Fibroblast of mammary gland (primary cell): ENCODE results near the gene UQCRHL.
A peak's percentile ranks its signal among the peaks of the same experiment; 100 is the strongest.

Experiments used
- DNase-seq: peaks from one replicate; pipeline ENCODE4 v3.0.0-alpha.2; 2010; ENCODE audit warnings: low read depth
- H3K4me3 ChIP-seq: 2 replicates; pipeline ENCODE4 v1.5.1; 2011; ENCODE audit warnings: low read depth, mild to moderate bottlenecking, low read length, moderate library complexity; ENCODE audit not compliant: control insufficient read depth
- TF ChIP-seq, protein P1 (sequence below): conservative IDR thresholded peaks from 2 replicates; pipeline ENCODE4 v1.5.1; 2011; ENCODE audit warnings: low read depth, low read length, inconsistent platforms; ENCODE audit not compliant: control insufficient read depth, insufficient read depth

Gene UQCRHL

GRCh38 chr1:15804060-15804459, 3.4 kb downstream of the UQCRHL start:
- H3K4me3 ChIP-seq = no peak overlapping the region
- no peak for DNase-seq
- TF ChIP-seq, protein P1, sequence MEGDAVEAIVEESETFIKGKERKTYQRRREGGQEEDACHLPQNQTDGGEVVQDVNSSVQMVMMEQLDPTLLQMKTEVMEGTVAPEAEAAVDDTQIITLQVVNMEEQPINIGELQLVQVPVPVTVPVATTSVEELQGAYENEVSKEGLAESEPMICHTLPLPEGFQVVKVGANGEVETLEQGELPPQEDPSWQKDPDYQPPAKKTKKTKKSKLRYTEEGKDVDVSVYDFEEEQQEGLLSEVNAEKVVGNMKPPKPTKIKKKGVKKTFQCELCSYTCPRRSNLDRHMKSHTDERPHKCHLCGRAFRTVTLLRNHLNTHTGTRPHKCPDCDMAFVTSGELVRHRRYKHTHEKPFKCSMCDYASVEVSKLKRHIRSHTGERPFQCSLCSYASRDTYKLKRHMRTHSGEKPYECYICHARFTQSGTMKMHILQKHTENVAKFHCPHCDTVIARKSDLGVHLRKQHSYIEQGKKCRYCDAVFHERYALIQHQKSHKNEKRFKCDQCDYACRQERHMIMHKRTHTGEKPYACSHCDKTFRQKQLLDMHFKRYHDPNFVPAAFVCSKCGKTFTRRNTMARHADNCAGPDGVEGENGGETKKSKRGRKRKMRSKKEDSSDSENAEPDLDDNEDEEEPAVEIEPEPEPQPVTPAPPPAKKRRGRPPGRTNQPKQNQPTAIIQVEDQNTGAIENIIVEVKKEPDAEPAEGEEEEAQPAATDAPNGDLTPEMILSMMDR = no peak

DNA sequence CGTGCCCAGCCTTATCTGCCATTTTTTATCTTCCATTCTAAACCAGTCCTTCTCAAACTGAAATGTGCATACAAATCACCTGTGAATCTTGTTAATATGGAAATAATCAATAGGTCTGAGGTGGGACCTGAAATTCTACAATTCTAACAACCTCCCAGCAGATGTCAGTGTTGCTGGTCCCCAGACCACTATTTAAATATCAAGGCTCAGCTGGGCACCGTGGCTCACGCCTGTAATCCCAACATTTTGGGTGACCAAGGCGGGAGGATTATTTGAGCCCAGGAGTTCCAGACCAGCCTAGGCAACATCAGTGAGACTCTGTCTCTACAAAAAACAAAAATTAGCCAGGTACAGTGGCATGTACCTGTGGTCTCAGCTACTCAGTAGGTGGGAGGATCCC, 4.1 kb downstream of the UQCRHL start:
- TF ChIP-seq, protein P1 = peak; percentile 44
- H3K4me3 ChIP-seq = no peak overlapping the region
- DNase-seq = peak; percentile 44

DNA sequence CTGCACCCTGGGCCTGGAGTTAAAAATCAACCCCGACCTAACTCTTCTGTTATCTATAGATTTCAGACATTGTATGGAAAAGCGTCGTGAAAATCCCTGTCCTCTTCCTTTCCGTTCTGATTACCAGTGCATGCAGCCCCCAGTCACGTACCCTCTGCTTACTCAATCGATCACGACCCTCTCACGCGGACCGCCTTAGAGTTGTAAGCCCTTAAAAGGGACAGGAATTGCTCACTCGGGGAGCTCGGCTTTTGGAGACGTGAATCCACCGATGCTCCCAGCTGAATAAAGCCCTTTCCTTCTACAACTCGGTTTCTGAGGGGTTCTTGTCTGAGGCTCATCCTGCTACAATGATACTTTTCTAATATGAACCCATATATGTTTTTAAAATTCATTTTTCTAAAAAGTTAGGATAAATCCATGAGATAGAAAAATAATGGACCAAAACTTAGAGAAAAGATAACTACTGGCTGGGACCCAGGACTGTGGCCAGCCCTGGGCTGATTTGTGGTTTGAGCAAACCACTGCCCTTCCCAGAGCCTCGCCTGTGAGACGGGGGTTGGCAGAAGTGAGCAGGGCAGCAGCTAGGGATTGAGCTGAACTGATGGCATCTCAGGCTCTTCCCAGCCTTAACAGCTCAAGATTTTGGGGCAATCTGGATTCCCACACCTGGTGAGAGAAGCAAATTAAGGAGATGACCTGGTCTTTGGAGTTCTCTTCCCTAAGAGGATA, 5.0 kb downstream of the UQCRHL start:
- no peak overlapping the region for H3K4me3 ChIP-seq
- DNase-seq = no peak
- TF ChIP-seq, protein P1 = no peak

- no peak overlapping the region for H3K4me3 ChIP-seq
- TF ChIP-seq, protein P1 = no peak
- DNase-seq = peak; percentile 68
Measured at GRCh38 chr1:15799928-15800835, 7.3 kb downstream of the UQCRHL start.

- no peak overlapping the region for H3K4me3 ChIP-seq
- DNase-seq = peak; percentile 96
- TF ChIP-seq, protein P1 = no peak
Measured at GRCh38 chr1:15799004-15799867, 8.2 kb downstream of the UQCRHL start.

DNA sequence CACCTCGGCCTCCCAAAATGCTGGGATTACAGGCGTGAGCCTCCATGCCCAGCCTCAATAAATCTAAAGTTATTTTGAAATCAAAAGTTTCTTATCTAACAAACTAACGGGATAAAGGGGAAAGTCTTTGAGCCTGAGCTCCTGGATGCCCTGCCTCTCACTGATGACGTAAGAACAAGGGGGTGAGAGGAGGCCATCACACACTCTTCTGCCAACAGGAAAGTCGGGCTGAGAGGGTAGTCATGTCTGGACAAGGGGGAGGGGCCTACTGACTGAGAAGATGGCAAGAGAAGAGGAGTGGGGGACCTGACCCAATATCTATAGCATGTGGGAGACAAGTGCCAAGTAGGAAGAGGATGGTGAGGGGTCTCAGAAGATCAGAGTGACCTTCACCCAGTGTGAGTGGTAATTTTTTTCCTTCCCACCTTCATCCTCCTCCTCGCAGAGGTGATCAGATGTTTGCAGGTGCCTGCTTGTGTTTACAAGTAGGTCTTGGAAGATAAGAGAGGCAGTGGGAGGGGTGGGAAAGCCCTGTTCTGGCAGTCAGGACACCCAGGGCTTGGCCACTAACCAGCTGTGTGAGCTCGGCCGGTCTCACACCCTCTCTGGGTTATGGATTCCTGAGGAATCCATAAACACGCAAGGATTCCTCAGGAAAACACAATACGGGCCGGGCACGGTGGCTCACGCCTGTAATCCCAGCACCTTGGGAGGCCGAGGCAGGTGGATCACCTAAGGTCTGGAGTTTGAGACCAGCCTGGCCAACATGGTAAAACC, 9.6 kb downstream of the UQCRHL start:
- TF ChIP-seq, protein P1 = no peak
- DNase-seq = peak; percentile 37
- H3K4me3 ChIP-seq = no peak overlapping the region
